Stimulated activated CD8-positive, alpha-beta memory T cell treated with anti-CD3 and anti-CD28 coated beads, Interleukin-7, amount 100 ng/mL, for 4 hours (primary cell): ENCODE data around the gene FAM98C.

Source experiments
- DNase-seq, 2 donors: peaks; one replicate each; pipeline ENCODE4 v3.0.0-alpha.2; 2020; ENCODE audit warnings: low read depth in 2 of 2

FAM98C gene

DNA sequence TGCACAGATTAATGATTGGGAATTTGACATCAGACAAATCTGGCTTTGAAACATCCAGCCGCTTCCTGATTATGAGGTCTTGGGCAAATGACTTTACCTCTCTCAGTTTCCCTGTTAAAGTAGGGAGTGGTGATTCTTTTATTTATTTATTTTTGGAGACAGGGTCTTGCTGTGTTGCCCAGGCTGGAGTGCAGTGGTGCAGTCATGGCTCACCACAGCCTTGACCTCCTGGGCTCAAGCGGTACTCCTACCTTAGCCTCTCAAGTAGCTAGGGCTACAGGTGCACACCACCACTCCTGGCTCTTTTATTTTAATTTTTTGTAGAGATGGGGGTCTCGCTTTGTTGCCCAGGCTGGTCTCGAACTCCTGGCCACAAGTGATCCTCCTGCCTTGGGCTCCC, 25.8 kb upstream of the FAM98C start:
- no peak for DNase-seq

DNA sequence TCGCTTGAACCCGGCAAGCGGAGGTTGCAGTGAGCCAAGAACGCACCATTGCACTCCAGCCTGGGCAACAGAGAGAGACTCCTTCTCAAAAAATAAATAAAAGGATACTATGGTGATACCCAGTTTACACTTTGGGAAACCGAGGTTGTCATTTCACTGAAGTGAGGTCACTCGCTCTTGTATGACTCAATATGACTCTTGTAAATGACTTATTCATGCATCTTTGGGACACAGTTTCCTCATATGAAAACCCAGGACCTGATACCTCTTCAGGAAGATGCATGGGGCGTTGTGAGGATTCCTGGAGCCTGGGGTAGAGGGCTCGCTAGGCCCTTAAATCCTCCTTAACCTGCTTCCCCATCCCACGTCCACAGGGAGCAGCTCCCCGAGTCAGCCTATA, 24.0 kb upstream of the FAM98C start:
- no peak for DNase-seq

DNA sequence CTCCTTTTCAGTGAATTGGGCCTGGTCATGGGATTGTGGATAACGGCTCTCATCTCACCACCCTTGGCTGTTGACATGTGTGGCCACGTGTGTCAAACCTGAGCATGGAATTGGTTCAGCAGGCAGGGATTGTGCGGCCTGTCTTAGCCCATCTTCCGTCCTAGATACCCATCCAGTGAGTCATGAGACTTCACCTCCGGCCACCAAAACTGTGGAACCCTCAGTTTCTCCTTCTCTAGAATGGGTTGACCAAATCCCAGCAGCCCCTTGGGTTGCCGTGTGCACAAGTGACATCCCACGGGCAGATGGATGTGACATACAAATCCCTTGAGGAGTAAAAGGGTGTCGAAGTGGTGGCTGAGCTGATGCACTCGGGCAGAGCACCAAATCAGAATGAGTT, 21.8 kb upstream of the FAM98C start:
- DNase-seq: no peak

DNA sequence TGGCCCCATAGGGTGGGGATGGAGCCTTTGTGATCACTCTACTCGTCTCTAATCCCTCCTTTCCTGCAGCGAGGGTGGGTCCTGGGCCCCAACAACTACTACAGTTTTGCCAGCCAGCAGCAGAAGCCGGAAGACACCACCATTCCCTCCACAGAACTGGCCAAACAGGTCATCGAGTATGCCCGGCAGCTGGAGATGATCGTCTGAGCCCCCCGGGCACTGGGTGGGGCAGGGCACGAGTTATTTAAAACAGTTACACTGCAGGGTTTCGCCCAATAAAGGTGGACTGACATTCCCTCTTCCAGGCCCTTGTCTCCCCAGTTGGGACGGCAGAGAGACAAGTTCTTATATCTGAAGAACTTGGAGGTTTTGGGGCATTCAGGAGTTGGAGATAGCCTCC, 19.7 kb upstream of the FAM98C start:
- DNase-seq: no peak

DNA sequence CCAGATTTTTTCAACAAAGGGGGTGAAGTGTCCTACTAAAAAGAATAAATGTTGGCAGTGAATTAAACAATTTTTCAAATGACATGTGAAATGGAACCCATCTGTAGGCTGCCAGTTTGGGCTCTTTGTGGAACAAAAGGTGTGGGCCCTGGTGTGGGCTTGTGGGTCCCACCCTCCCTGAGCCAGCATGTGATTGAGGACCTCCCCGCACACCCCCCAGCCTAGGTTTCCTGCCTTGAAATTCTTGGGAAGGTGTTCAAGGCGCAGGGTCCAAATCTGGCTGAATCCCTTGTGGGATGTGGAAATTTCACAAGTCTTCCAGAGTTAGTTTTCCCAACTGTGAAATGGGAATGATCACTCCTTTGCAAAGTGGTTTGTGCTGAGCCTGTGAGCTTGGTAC, 19.1 kb upstream of the FAM98C start:
- DNase-seq: no peak

DNA sequence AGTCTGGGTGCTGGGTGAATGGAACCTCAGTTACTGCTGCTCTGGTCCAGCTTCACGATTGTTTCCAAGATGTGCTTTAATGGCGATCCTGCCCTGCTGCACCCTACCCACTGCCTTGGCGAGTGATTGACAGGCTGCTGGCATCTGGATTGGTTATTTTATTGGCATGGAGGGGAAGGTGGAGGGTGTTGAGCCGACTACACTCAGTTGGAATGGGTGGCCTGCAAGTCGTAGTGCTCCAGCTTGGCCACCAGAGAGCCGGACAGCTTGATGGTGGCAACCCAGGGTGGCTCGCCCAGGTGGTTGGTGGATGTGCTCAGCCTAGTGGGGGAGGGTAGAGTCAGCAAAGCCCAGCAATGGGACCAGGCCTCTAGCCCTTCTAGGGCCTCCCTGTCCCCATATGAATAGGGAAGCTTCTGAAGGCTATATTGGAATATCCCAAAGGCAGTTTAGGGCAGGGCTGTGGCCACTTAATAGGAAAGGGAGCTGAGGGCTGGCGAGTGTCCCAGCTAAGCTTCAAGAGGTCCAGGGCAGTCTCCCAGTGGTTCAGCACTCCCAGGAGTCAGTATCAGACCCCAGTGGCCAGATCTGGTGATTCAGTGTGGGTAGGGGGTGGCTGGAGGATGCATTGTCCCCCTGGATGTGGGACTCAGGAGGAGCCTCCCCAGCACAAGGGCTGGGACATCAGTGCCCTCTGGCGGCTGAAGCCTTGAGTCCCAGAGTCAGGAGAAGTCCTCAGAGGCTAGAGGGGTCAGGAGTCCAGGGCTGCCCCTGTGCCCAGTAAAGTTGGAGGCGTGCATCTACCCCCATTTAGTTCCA, 18.5 kb upstream of the FAM98C start:
- no peak for DNase-seq

DNA sequence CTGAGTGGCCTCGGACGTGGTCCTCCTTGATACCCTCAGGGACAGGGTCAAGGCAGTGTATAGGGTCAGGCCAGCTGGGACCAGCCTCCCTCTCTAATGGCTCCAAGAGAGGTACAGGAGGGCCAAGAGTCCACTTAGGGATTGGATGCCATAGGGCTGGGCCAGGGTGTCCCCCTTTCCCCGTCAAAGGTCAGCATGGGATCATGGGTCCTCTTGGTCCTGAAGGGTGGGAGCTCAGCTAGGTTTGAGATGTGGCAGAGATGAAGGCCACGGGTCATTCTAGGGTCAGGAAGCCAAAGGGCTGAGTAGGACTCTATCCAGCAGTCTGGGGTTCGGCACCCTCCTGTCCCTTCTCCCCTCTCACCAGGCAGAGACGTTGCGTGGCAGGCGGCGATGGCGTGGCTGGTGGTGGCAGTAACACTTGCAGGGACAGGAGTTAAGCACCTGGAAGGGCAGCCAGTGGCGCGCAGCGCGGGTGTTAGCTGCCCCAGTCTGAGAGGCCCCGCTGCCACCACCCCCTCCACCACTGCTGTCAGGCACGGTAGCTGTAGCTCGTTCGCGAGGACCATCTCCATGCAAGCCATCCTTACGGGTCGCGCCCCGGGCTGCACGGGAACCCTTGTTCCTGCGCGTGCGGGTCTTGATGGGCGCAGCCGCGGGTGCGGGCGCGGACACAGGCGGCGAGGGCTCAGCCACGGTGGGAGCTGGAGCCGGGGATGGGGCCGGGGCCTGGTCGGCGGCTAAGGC, 17.7 kb upstream of the FAM98C start:
- no peak for DNase-seq

DNA sequence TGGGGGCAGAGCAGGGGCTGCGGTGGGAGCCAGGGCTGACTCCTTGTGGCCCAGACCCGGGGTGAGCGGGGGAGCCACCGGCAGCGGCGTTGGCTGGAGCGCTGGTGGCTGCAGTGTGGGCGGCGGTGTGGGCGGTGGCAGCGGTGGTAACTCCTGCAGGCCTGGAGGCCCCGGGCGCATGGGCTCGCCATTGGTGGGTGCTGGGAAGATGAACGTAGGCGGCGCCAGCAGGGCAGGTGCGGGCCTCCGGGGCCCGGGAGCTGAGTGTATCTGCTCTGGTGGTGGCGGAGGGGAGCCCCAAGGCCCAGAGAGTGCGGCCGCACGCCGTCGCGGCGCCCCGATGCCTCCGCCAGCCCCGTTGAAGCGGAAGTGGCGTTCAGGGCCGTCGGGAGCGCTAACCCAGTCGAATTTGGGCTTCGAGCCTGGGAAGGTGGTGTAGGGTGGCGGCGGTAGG, 17.1 kb upstream of the FAM98C start:
- DNase-seq: no peak

DNA sequence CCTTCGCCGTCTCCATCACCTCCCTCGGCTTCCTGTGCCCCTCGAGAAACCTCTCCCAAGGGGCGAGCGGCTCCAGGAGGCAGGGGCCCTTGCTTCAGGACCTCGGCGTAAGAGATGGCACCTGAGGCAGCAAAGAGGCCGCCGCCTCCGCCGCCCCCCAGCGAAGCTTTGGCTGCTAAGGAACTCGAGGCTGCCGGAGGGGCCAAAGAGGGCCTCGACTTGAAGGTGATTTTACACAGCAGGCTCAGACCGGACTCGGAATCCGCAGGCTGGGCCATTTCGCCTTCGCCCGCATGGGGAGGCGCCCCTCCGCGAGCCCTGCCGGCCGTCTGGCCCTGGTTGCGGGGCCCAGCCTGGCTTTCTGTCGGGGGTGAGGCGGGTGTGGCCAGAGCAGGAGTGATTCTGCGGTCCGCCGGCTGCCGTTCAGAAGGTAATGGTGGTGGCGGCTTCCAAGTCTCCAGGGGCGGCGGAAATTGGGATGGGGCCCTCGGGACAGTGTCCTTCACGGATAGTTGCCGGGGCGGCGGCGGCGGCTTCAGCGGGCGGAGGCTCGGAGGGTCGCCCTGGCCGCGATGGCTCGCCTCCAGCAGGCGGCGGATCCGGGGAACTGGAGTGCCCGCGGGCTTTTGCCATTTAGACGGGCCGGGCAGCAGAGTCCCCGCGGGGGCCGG, 16.5 kb upstream of the FAM98C start:
- no peak for DNase-seq

DNA sequence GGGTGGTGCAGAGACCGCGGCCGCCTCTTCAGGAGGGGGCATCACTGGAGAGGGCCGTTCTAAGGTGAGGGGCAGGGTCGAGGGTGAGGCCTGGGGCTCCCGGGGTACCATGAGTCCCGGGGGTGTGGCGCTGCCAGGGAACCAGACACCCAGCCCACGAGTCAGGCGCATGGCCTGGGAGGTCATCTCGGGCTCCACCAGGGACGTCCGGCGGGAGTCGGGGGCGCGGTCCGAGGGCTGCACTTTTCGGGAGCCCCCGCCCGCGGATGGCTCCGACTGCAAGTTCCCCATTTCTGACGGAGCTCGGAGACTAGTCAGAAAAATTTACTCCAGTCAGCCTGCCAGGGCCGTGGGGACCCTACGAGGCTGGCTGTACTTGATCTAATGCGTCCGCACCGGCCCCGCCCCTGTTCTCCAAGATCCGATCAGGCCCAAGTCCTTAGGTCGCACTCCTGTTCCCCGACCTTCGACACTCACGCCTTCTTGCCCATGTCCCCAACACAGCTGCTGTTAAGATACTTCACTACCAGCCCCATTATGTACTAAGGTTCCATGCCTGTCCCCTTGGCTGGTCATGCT, 15.8 kb upstream of the FAM98C start:
- DNase-seq: no peak

DNA sequence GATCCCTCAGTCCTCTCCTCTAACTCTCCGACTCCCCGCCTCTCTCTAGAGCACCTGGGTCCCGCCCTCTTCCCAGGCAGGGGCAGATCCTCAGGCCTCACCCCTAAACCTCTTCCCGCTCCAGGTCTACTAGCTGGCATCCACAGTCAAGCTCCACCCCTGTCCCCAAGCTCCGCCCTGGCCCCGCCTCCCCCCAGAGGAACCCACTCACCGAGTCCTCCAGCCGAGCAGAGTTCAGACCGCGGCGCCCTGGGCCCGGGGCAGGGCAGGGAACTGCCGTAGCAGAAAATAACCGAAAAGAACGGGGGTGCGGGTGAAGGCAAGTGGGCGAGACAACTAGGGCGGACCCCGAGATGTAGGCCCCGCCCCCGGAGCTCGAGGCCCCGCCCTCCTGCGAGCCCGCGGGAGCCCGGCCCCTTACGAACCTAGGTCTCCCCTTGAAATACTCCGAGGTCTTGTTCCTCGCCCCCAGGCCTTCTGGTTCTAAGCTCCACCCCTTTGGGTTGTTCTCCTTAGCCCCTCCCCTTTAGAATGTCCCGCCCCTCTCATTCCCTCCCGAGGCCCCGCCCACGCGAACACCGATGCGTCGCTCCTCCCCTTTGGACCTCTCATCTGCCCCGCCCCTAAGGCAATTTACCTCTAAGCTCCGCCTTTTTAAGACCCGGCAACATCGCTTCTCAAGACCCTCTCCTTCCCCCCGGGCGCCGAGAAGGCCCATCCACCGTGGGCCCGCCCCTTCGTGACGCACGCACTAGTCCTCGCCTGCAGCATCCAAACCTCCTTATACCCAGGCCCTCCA, 15.1 kb upstream of the FAM98C start, which contains the start of gene GGN:
GGN (minus strand) TSS at position 485 of the 799 bp plus-strand sequence. CDS start 773 bp downstream, outside the sequence.
- DNase-seq: peak; percentile 57 to 71

DNA sequence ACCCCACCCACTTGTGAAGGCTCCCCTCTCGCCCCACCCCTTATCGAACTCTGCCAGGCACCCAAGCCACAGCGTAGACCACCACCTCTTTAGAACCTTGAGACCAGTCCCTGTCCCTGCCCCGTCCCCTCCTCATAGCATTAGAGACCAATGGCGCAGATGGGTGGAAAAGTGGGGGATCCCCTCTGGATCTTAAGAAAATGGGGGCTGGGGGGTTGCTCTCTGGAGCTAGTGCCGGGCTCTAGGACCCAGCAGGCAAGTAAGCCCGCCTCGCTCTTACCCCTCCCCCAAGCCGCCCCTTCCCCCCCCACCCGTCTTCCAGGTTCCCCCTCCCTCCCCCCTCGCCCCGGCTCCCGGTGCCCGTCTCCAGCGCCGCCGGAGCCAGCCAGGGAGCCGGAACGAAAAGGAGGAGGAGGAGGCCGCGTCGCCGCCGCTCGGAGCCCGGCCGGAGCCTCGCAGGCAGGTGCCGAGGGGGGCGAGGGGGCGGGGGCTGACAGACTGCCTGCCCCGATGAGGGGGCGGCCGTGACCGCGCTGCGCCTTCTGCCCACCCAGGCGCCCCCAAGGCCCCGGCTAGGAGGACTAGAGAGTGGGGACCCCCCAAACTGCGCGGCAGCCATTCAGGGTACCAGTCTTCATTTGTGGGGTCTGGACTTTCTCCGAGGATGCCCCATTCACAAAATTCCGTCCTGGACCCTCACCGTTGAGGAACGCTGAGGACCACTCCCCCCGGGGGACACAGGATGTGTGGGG, 14.4 kb upstream of the FAM98C start, which contains the start of gene SPRED3:
SPRED3 (plus strand) TSS at position 349 of the 752 bp plus-strand sequence. CDS start 1,606 bp downstream, outside the sequence.
- DNase-seq: no peak

DNA sequence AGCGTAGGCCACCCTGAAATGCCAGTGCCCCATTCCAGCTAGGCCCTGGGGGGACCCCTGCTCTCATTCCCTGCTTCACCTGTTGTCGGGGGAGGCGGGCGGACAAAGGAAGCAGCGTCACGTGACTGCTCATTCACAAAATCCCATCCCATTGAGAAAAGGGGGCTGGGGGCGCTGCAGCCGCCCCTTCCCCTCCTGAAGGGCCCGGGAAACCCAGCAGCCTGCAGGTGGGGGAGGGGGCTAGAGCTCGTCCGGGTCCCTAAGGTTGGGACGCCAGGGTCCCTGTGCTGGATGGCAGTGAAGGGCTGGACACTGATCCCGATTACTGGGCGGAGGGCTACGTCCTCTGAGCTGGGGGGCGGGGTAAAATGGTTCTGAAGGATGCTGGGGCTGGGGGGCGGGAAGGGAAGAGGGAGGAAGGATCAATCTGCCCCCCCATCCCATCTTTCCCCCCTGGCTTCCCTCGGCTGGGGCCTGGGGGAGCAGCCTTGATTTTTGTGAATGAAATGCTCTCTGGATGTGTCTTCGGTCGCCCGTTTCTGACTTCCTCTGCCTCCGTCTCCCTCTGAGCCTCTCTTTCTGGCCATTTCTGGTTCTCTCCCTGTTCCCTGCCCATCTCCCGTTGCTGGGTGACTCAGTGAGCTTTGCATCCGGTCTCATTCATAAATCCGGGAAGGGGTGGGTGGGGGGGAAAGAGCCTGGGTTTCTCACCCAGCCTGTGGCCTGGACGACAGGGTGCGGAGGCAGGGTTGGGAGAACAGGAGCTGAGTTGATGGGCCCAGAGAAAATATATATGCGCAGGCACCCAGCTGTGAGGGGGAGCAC, 13.6 kb upstream of the FAM98C start:
- DNase-seq: no peak

DNA sequence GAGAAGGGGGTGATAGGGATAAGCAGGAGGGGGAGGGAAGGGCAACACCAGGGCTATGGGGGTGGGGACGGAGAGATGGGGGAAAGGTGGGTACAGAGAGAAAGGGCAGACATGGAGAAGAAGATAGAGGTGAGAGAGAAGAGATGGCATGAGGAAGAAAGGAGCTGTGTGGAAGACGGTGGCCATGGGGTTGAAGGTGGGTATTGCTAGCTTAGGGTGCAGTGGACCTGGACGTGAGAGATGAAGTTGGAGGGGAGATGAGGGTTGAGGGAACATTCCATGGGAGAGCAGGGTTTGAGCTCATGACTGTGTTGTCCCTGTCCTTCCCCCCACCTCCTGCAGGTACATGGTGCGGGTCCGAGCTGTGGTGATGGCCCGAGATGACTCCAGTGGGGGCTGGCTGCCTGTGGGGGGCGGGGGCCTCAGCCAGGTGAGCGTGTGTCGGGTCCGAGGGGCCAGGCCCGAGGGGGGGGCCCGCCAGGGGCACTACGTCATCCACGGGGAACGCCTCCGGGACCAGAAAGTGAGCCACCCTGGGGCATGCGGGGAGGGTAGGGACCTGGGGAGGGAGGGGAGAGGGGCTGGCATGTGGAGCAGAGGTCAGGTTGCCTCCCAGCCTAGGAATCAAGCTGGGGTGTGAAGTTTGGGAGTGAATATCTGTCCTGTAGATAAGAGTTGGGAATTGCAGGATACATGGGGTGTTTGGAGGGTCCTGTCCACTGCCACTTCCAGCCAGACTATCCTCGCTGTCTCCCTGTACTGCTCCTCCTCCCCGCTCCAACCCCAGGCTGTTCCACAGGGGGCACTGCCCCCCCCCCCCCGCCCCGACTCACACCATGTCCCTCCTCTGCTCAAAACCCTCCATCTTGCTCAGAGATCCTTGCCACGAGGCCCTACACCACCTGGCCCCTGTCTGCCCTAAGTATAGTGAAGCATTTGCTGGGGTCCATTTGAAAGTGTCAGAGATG, 12.7 kb upstream of the FAM98C start:
- no peak for DNase-seq

DNA sequence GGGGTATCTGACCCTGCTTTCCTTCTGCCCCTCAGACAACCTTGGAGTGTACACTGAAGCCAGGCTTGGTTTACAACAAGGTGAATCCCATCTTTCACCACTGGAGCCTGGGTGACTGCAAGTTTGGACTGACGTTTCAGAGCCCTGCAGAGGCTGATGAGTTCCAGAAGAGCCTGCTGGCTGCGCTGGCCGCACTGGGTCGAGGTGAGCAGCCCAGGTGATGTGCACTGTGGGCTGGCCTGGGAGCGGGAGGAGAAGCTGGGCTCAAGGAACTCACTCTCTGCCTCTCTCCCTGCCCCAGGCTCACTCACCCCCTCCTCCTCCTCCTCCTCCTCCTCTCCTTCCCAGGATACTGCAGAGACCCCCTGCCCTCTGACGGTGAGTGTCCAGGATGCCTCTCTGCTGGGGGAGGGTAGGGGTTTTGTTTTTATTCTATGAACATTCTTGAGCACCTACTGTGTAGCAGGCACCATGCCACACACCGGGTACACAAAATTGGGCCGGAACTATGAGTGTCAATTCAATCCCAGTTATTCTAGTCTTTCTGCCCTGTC, 10.9 kb upstream of the FAM98C start:
- no peak for DNase-seq

DNA sequence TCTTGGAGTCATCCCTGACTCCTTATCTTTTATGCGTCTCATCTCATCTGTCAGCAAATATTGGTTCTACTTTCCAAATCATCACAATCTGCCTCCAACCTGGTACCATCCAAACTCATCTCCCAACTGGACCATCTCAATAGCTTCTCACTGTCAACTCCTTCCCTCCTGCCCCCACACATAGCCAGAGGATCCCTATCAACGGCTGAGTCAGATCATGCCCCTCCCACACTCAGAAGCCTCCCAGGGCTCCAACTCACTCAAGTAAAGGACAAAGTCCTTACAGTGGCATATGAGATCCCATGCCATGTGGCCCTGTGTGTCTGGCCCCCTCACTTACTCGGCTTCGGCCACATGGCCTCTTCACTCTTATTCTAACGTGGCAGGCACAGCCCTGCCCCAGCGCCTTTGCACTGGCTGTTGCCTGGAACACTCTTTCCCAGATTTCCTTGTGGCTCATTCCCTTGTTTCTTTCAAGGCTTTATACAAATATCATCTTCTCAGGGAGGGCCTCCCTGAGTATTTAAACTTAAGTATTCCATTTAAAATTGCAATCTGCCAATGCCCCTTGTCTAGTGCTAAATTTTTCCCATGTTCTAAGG, 10.1 kb upstream of the FAM98C start:
- no peak for DNase-seq

DNA sequence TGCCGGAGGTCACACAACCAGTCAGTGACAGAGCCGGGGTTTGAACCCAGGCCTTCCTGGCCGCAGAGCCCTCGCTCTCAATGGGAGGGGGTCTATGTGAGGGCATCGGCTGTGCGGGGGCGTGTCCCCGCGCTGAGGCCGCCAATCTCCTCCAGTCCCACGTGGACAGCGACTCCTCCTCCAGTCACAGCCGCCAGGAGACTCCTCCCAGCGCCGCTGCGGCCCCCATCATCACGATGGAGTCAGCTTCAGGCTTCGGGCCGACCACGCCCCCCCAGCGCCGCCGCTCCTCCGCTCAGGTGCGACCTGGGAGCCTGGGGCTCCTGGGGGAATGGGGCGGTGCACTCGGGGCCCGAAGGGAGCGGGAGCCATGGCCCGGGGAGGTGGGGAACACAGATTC, 8.4 kb upstream of the FAM98C start:
- DNase-seq: peak; percentile 41 to 61
